A673 (cell line): ENCODE measurements around the gene ZFP42. TPM values are rescaled to one million over a fixed set of nuclear protein-coding genes. Genes with fewer than 3 reads are reported as not detected.
A peak's percentile ranks its signal among the peaks of the same experiment; 100 is the strongest.

Source experiments
- Bru-seq: library from RNA; stranded (reverse); fragments of 400-500 nt; gene quantifications from one replicate; lab custom pipeline; 2021; lab: Mats Ljungman, UMichigan
- BruChase-seq, 2 experiments: library from RNA; stranded (reverse); fragments of 400-500 nt; gene quantifications; one replicate each; lab custom pipeline; 2021; lab: Mats Ljungman, UMichigan
- BruUV-seq: library from RNA; stranded (reverse); fragments of 400-500 nt; replicated peaks from 2 replicates; lab custom pipeline; 2021; lab: Mats Ljungman, UMichigan
- CTCF ChIA-PET: fragments of 300-600 bp; sonication (Branson Sonifier 250); formaldehyde crosslinking; loops from one replicate; lab custom pipeline; 2022; ENCODE audit warnings: antibody characterized with exemption; lab: Charles Lee
- POLR2A ChIA-PET: fragments of 300-600 bp; sonication (Branson Sonifier 250); formaldehyde crosslinking; loops from one replicate; lab custom pipeline; 2022; ENCODE audit warnings: antibody characterized with exemption; ENCODE audit not compliant: low non-redundant PET; lab: Charles Lee
- DNase-seq: peaks from one replicate; pipeline ENCODE4 v3.0.0-alpha.2; 2015; ENCODE audit warnings: low spot score
- H3K27ac ChIP-seq: fragments of 200-600 bp; sonication (generic); 2 replicates; pipeline ENCODE4 v1.5.1; 2016; ENCODE audit warnings: mixed run types, low read depth, mild to moderate bottlenecking, mixed read lengths, antibody characterized with exemption, low read length; ENCODE audit not compliant: poor library complexity, severe bottlenecking
- H3K27me3 ChIP-seq: fragments of 200-600 bp; sonication (generic); replicated peaks from 2 replicates; pipeline ENCODE4 v1.6.1; 2017; ENCODE audit warnings: mixed run types, low read depth, mild to moderate bottlenecking, mixed read lengths, antibody characterized with exemption, low read length; ENCODE audit not compliant: insufficient read depth, poor library complexity
- H3K36me3 ChIP-seq: fragments of 200-600 bp; sonication (generic); 2 replicates; pipeline ENCODE4 v1.6.1; 2016; ENCODE audit warnings: mixed run types, mild to moderate bottlenecking, mixed read lengths, antibody characterized with exemption, low read length; ENCODE audit not compliant: insufficient read depth, poor library complexity, severe bottlenecking
- H3K4me1 ChIP-seq: fragments of 200-600 bp; sonication (generic); 2 replicates; pipeline ENCODE4 v1.6.1; 2017; ENCODE audit warnings: mixed run types, mild to moderate bottlenecking, mixed read lengths, antibody characterized with exemption, low read length; ENCODE audit not compliant: insufficient read depth, poor library complexity, severe bottlenecking
- H3K4me3 ChIP-seq: fragments of 200-600 bp; sonication (generic); 2 replicates; pipeline ENCODE4 v1.5.1; 2016; ENCODE audit warnings: low read depth, mixed run types, mild to moderate bottlenecking, mixed read lengths, low read length; ENCODE audit not compliant: poor library complexity, severe bottlenecking
- H3K9me3 ChIP-seq: fragments of 200-600 bp; sonication (generic); 2 replicates; pipeline ENCODE4 v1.6.1; 2016; ENCODE audit warnings: mixed run types, low read depth, mild to moderate bottlenecking, mixed read lengths, antibody characterized with exemption, low read length; ENCODE audit not compliant: poor library complexity, severe bottlenecking
- EZH2 ChIP-seq: fragments of 200-600 bp; sonication (generic); IDR thresholded peaks from 2 replicates; pipeline ENCODE4 v1.6.1; 2017; ENCODE audit warnings: borderline replicate concordance, low read depth, mild to moderate bottlenecking, mixed read lengths, antibody characterized with exemption, low read length; ENCODE audit not compliant: poor library complexity, severe bottlenecking
- intact Hi-C: fragments of 100-400 bp; cut with micrococcal nuclease; formaldehyde crosslinking; loops from one replicate; pipeline ENCODE4 v1.10.0; 2022; ENCODE audit not compliant: unreplicated experiment
- long read RNA-seq: library from polyadenylated mRNA; stranded (forward); transcript quantifications from one replicate; pipeline ENCODE4 v2.0.0, GENCODE V29; 2022
- total RNA-seq: library from RNA; stranded (reverse); gene quantifications from 2 replicates; pipeline ENCODE4 v1.2.3, GENCODE V29; 2021
- TF ChIP-seq, protein P1 (sequence below): fragments of 300-800, 200-600 bp; sonication (generic); conservative IDR thresholded peaks from 2 replicates; pipeline ENCODE4 v1.5.1; 2017; ENCODE audit warnings: low read depth, mild to moderate bottlenecking, antibody characterized with exemption, low read length, moderate library complexity, mixed read lengths

Gene ZFP42
- total RNA-seq (not detected in 2 replicates), Bru-seq, nascent RNA (not detected), BruChase-seq, experiment 1, labeled RNA remaining after a 2-hour chase (percentile 15 among the genes with signal in this experiment), BruChase-seq, experiment 2, labeled RNA remaining after a 6-hour chase (percentile 8 among the genes with signal in this experiment)
- long read RNA-seq: 0 reads

DNA sequence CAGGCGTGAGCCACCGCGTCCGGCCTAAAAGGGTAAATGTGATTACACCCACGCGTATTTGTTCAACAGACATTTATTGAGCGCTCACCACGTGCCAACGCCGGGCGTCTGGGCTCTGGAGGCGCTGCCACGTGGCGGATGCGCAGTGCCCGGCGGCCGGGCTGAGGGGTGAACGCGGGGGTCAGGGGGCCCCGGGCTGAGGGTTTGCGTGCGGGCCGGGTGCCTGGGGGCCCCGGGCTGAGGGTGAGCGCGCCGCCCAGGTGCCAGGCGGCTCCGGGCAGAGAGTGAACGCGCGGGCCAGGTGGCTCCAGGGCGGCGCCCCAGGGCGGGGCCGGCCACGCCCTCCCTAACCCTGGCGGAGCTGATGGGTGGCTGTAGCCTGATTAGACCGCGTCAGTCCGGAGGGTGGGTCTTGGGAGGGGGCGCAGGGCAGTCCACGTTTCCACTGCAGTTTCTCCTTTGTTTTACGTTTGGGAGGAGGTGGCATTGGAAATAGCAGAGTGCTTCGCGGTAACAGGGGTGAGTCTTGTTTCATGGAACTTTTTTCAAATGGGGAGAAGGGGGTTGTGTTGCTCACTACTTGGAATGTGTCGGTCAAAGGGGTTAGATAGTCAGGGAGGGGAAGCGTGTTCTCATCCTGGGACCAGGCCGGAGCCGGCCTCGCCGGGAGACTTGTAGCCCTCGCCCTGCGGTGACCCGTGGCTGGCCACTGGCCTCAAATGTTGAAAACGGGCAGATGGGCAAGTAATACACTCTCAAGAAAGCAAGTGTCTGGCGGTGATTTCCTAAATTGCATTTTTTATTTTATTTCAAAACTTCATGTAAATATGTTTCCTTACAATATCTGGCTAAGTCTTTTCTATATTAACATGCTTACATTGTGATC, at the start of gene ZFP42:
ZFP42 (plus strand) TSS at position 450 of the 886 bp plus-strand sequence. CDS start 7,037 bp downstream, outside the sequence.
- CTCF ChIA-PET: no interaction called here
- no peak for DNase-seq
- POLR2A ChIA-PET: no interaction called here
- intact Hi-C loops: loop anchor here (2.0 kb wide), 1 partner anchor 389 kb away; no protein-coding TSS in a partner anchor
- no peaks in the 10 kb centered on the region for H3K9me3 ChIP-seq
- no peak within 1 kb of the TSS for H3K4me3 ChIP-seq
- no peaks in the 10 kb centered on the region for H3K36me3 ChIP-seq
- H3K27me3 ChIP-seq: no peaks in the 10 kb centered on the region
- no peak within 1 kb of the TSS for H3K27ac ChIP-seq
- no peaks in the 10 kb centered on the region for H3K4me1 ChIP-seq
- BruUV-seq: no TSS peak
- TF ChIP-seq, protein P1, sequence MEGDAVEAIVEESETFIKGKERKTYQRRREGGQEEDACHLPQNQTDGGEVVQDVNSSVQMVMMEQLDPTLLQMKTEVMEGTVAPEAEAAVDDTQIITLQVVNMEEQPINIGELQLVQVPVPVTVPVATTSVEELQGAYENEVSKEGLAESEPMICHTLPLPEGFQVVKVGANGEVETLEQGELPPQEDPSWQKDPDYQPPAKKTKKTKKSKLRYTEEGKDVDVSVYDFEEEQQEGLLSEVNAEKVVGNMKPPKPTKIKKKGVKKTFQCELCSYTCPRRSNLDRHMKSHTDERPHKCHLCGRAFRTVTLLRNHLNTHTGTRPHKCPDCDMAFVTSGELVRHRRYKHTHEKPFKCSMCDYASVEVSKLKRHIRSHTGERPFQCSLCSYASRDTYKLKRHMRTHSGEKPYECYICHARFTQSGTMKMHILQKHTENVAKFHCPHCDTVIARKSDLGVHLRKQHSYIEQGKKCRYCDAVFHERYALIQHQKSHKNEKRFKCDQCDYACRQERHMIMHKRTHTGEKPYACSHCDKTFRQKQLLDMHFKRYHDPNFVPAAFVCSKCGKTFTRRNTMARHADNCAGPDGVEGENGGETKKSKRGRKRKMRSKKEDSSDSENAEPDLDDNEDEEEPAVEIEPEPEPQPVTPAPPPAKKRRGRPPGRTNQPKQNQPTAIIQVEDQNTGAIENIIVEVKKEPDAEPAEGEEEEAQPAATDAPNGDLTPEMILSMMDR: no peak
- TF ChIP-seq EZH2: no peak

DNA sequence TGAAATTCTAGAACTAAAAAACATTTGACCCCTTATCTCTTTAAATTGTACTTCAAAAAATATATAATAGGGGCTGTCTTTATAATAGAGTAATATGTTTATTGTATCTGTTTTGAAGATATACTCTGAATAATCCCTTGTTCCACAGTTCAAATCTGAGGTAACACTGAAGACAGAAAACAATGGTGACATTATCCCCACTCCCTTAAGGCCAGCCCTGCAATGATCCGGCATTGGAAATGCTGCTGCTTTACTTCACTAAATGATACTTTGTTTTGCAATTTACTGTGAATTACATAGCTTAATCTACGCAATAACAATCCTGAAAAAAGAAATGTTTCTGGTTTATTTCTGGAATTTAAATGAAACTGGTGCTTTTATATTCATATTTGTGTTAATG, 34.4 kb upstream of the ZFP42 start:
- Histone ChIP-seq H3K4me3 (no peak overlapping the region), H3K4me1 (no peaks in the 10 kb centered on the region), H3K27ac (no peak overlapping the region), H3K27me3 (peaks cover 61% of the 10 kb centered on the region), H3K9me3 (no peaks in the 10 kb centered on the region), H3K36me3 (no peaks in the 10 kb centered on the region)
- no TSS peak for BruUV-seq
- POLR2A ChIA-PET: no interaction called here
- no peak for DNase-seq
- intact Hi-C loops: no loop called here
- TF ChIP-seq, protein P1: no peak
- TF ChIP-seq EZH2: no peak
- CTCF ChIA-PET: no interaction called here

DNA sequence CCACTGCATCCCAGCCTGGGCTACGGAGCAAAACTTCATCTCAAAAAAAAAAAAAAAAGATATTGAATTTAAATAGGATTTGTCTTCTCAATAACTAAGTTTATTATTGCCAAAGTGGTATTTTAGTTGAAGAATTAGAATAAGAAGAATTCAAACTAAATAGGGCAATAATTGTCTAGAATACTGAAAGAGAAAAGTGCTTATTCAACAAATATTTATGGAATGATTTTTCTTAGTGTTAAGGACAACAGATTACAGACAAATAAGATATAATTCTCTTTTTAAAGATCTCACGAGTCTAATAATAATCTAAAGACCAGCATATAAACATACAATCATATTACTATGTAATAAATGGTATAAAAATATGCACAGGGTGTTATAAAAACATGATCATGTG, 33.6 kb upstream of the ZFP42 start:
- POLR2A ChIA-PET: no interaction called here
- Histone ChIP-seq H3K4me1 (no peaks in the 10 kb centered on the region), H3K4me3 (no peak overlapping the region), H3K36me3 (no peaks in the 10 kb centered on the region), H3K27ac (no peak overlapping the region), H3K27me3 (peaks cover 69% of the 10 kb centered on the region), H3K9me3 (no peaks in the 10 kb centered on the region)
- no peak for DNase-seq
- CTCF ChIA-PET: interaction anchor here (0.6 kb wide), 1 partner anchor 180 kb away, joined by 3 read pairs; no protein-coding TSS in a partner anchor
- no TSS peak for BruUV-seq
- no peak for TF ChIP-seq EZH2
- TF ChIP-seq, protein P1: no peak
- intact Hi-C loops: no loop called here
